Heart left ventricle (tissue), 13 donors: Measurements from ENCODE around the gene FAM167B.

ENCODE experiments used
- CTCF ChIP-seq, 12 donors: fragments of 200-600 bp; sonication (generic) in 4 of 12; IDR thresholded peaks; one replicate each; pipeline versions ENCODE4 v1.5.0 to v1.8.0; 2018 to 2022; ENCODE audit warnings: antibody characterized with exemption in 12 of 12, mild to moderate bottlenecking in 5 of 12
- POLR2A ChIP-seq, 2 donors: fragments of 450-650 bp; IDR thresholded peaks; one replicate each; pipeline ENCODE4 v1.6.1; 2017; ENCODE audit warnings: antibody characterized with exemption in 2 of 2, mild to moderate bottlenecking in 2 of 2, moderate library complexity in 2 of 2
- donor health status: ischemic (EF 13 %, LVEDD 7.1; RV severe dilation, severe dysfunction).
- donor health status: DM: no; HTN: yes; CAD: no.
- donor health status: DM: no; HTN: no; CAD: no.
- donor health status: ischemic (EF 25% LVEDD 6.9; RV normal size, moderate dysfunction).
- donor health status: ischemic (EF 25% LVEDD 5.7; RV mildly dilated, moderate dysfunction).
- donor health status: ischemic (EF 35%, LVEDD 5.7; RV mildly dilated, moderate dysfunction).
- donor health status: nonischemic (EF 11% LVEDD 7.7; RV severe dilation, severe dysfunction).
- donor health status: DM: yes; HTN: yes; CAD: no.
- donor health status: PGD.
- donor health status: ischemic (EF 29% LVEDD 5.4; RV normal size, mild dysfunction).
- donor health status: nonischemic (EF 23%, LVEDD 6.1; RV moderate dilation, normal function).

GRCh38 chr1:32221980-32222755 is 24.9 kb upstream of the FAM167B start, which contains the start of the genes EIF3I and TMEM234:
- TF ChIP-seq CTCF (IDR thresholded peaks at IDR 0.05) = no peak
- peak; percentile 58 to 77 for TF ChIP-seq POLR2A (IDR thresholded peaks at IDR 0.05)
